K562 (cell line): ENCODE measurements around the gene MYMK. TPM values are rescaled to one million over a fixed set of nuclear protein-coding genes. Genes with fewer than 3 reads are reported as not detected.

ENCODE experiments used
- ATAC-seq: fragments of 200-7000 bp; cut with Tn5 transposase; 3 replicates; pipeline ENCODE4 v1.9.1; 2020; ENCODE audit warnings: moderate library complexity
- BruUV-seq: library from RNA; stranded (reverse); fragments of 400-500 nt; replicated peaks from 2 replicates; lab custom pipeline; 2021; lab: Mats Ljungman, UMichigan
- CTCF ChIA-PET: fragments of 300-600 bp; formaldehyde crosslinking; extraction: SDS; loops from one replicate; lab custom pipeline; 2021; ENCODE audit warnings: low intra/inter-chr PET ratio; lab: Yijun Ruan, JAX
- POLR2A ChIA-PET: fragments of 300-600, 350-650 bp; sonication (Branson Sonifier 250); formaldehyde crosslinking; extraction: SDS; loops from one replicate; lab custom pipeline; 2021; ENCODE audit warnings: antibody characterized with exemption, inconsistent platforms; lab: Yijun Ruan, JAX
- DNase-seq, 4 experiments: peaks; one replicate each; pipeline versions ENCODE4 v3.0.0 to v3.0.0-alpha.2; 2011 to 2018; ENCODE audit warnings: low spot score in 3 of 4, mixed read lengths in 3 of 4; ENCODE audit errors: extremely low read depth in 1 of 4
- FAIRE-seq: peaks from 2 replicates; lab custom pipeline; 2011; peaks lifted over from hg19 to GRCh38; lab: Jason Lieb, UNC
- H2AFZ ChIP-seq: 2 replicates; pipeline ENCODE4 v1.6.0; 2011; ENCODE audit warnings: low read depth, low read length, control low read depth, inconsistent platforms
- H3K27ac ChIP-seq: fragments of 200-600 bp; 3 replicates; pipeline ENCODE4 v1.8.0; 2011; ENCODE audit warnings: low read depth, mild to moderate bottlenecking, control low read depth, inconsistent platforms, low read length, moderate library complexity, mixed read lengths; ENCODE audit errors: extremely low read depth
- H3K27me3 ChIP-seq, 2 experiments: fragments of 300-600 bp in 1 of 2; 2 replicates in 1 of 2; 3 replicates in 1 of 2; pipeline versions ENCODE4 v1.6.0 to v1.8.0; 2011; ENCODE audit warnings: inconsistent platforms in 2 of 2, low read length in 2 of 2, mild to moderate bottlenecking in 1 of 2, mixed read lengths in 1 of 2, moderate library complexity in 1 of 2; ENCODE audit not compliant: control insufficient read depth in 2 of 2, insufficient read depth in 2 of 2
- H3K36me3 ChIP-seq: fragments of 300-600 bp; 3 replicates; pipeline ENCODE4 v1.8.0; 2011; ENCODE audit warnings: mild to moderate bottlenecking, low read length, inconsistent platforms; ENCODE audit not compliant: control insufficient read depth, insufficient read depth
- H3K4me1 ChIP-seq, 2 experiments: fragments of 200-600 bp in 1 of 2; replicated peaks in 1 of 2; 2 replicates in 1 of 2; 3 replicates in 1 of 2; pipeline versions ENCODE4 v1.5.1 to v1.8.0; 2011; ENCODE audit warnings: inconsistent platforms in 2 of 2, low read length in 2 of 2, mild to moderate bottlenecking in 1 of 2, mixed read lengths in 1 of 2, moderate library complexity in 1 of 2; ENCODE audit not compliant: control insufficient read depth in 2 of 2, insufficient read depth in 2 of 2
- H3K4me2 ChIP-seq: 2 replicates; pipeline ENCODE4 v1.6.1; 2011; ENCODE audit warnings: low read length, control low read depth, inconsistent platforms, mixed read lengths; ENCODE audit not compliant: insufficient read depth
- H3K4me3 ChIP-seq: fragments of 200-600 bp; sonication (generic), shearing (Covaris generic); 2 replicates; pipeline ENCODE4 v1.5.1; 2016; ENCODE audit warnings: control low read depth, inconsistent platforms
- H3K79me2 ChIP-seq: fragments of 200-600 bp; 3 replicates; pipeline ENCODE4 v1.8.0; 2011; ENCODE audit warnings: low read length, inconsistent platforms; ENCODE audit not compliant: control insufficient read depth, insufficient read depth
- H3K9ac ChIP-seq, 2 experiments: 2 replicates each; pipeline versions ENCODE4 v1.6.0 to v1.6.1; 2011; ENCODE audit warnings: low read depth in 2 of 2, low read length in 2 of 2, control low read depth in 1 of 2, inconsistent platforms in 1 of 2, mild to moderate bottlenecking in 1 of 2, mixed read lengths in 1 of 2; ENCODE audit not compliant: insufficient read depth in 1 of 2
- H3K9me1 ChIP-seq: one replicate; pipeline ENCODE4 v1.6.0; 2011; ENCODE audit warnings: inconsistent platforms, mild to moderate bottlenecking, low read length, moderate library complexity; ENCODE audit not compliant: control insufficient read depth, insufficient read depth
- H3K9me3 ChIP-seq: replicated peaks from 2 replicates; pipeline ENCODE4 v1.5.1; 2011; ENCODE audit warnings: low read depth, low read length, inconsistent platforms; ENCODE audit not compliant: control insufficient read depth, insufficient read depth
- H4K20me1 ChIP-seq: replicated peaks from 2 replicates; pipeline ENCODE4 v1.6.1; 2011; ENCODE audit warnings: low read length, inconsistent platforms, mixed read lengths; ENCODE audit not compliant: control insufficient read depth, insufficient read depth
- CEBPZ ChIP-seq: fragments of 150-350 bp; IDR thresholded peaks from 2 replicates; pipeline ENCODE4 v1.6.1; 2014; ENCODE audit warnings: low read depth, mild to moderate bottlenecking, low read length, borderline replicate concordance
- DPF2 ChIP-seq: fragments of 450-650 bp; IDR thresholded peaks from 2 replicates; pipeline ENCODE4 v1.6.1; 2016
- EGR1 ChIP-seq: fragments of 450-650 bp; conservative IDR thresholded peaks from 2 replicates; pipeline ENCODE4 v1.6.1; 2017; ENCODE audit warnings: mild to moderate bottlenecking
- MCM5 ChIP-seq: fragments of 450-650 bp; IDR thresholded peaks from 2 replicates; pipeline ENCODE4 v1.6.1; 2016; ENCODE audit warnings: low read depth
- SMAD2 ChIP-seq: fragments of 150-350 bp; IDR thresholded peaks from 2 replicates; pipeline ENCODE4 v1.6.1; 2014; ENCODE audit warnings: low read depth, mild to moderate bottlenecking, low read length
- THRAP3 ChIP-seq: fragments of 450-650 bp; IDR thresholded peaks from 2 replicates; pipeline ENCODE4 v1.6.1; 2016; ENCODE audit warnings: mild to moderate bottlenecking, inconsistent platforms, borderline replicate concordance
- ZBTB12 ChIP-seq: fragments of 250-450 bp; sonication (Bioruptor Pico); IDR thresholded peaks from 2 replicates; pipeline ENCODE4 v1.4.0; 2020
- ZNF280B ChIP-seq: fragments of 250-450 bp; sonication (Bioruptor Pico); IDR thresholded peaks from 2 replicates; pipeline ENCODE4 v1.5.1; 2021; ENCODE audit warnings: mild to moderate bottlenecking
- ZNF436 ChIP-seq: fragments of 250-450, 450-650 bp; sonication (Bioruptor Pico); formaldehyde crosslinking; IDR thresholded peaks from 2 replicates; pipeline ENCODE4 v1.7.0; 2020; ENCODE audit warnings: mild to moderate bottlenecking
- WGBS: fragments of 100-300 bp; shearing (Covaris generic); methylation state at CpG from one replicate; pipeline ENCODE4 v1.1.6; 2016; ENCODE audit warnings: low coverage, mixed read lengths; ENCODE audit not compliant: insufficient coverage; ENCODE audit errors: missing lambda C conversion rate; 5-methylcytosine and 5-hydroxymethylcytosine counted together
- in situ Hi-C: fragments of 300-500 bp; cut with MboI; formaldehyde crosslinking; loops from 4 replicates; pipeline ENCODE4 v1.15.0; 2018; ENCODE audit warnings: inconsistent platforms, mixed read lengths
- intact Hi-C: fragments of 100-400 bp; cut with micrococcal nuclease; formaldehyde crosslinking; loops from 2 replicates; pipeline ENCODE4 v1.14.2; 2022
- polyA plus RNA-seq, 8 experiments: library from polyadenylated mRNA; depleted of rRNA in 4 of 8; stranded (reverse) in 5 of 8; unstranded in 3 of 8; fragments of >200 nt; fragmentation: Nextera tagmentation in 2 of 8; fragmentation: Illumina TruSeq in 1 of 8; extraction: Ambion mirVana in 2 of 8; extraction: Trizol in 1 of 8; gene quantifications; 2 replicates each; pipeline versions ENCODE4 v1.2.1 to v1.2.3, GENCODE V29; 2011 to 2014; ENCODE audit warnings: inconsistent platforms in 1 of 8, missing spikeins in 1 of 8
- total RNA-seq, 7 experiments: library from RNA; depleted of rRNA in 6 of 7; stranded (reverse); fragments of >200 nt in 6 of 7; fragmentation: Illumina TruSeq in 2 of 7; extraction: Trizol in 2 of 7; gene quantifications; 2 replicates each; pipeline versions ENCODE4 v1.2.1 to v1.2.3, GENCODE V29; 2011 to 2021; ENCODE audit warnings: low replicate concordance in 1 of 7
- TF ChIP-seq, protein P1 (sequence below), 2 experiments: fragments of 150-350 bp in 1 of 2; IDR thresholded peaks; 2 replicates each; pipeline ENCODE4 v1.6.1; 2012 to 2016; ENCODE audit warnings: low read depth in 2 of 2, low read length in 2 of 2, mild to moderate bottlenecking in 1 of 2, moderate library complexity in 1 of 2

MYMK gene
- total and polyA plus RNA-seq, 9 of the 15 experiments (the other 6 are each of a cell fraction or from before 2014, with no cell fraction given) = not detected

- in situ Hi-C loops = no loop called here
- BruUV-seq = no TSS peak
- FAIRE-seq = no peak
- ChIA-PET POLR2A (interaction anchor here (0.7 to 1.6 kb wide), 3 partner anchors 10 to 66 kb away, joined by 3 to 9 read pairs (median 3); no protein-coding TSS in a partner anchor), CTCF (no interaction called here)
- Histone ChIP-seq H4K20me1 (no peaks in the 10 kb centered on the region), H3K27me3 (peaks cover 27 to 96% of the 10 kb centered on the region in 2 experiments; a peak in 4 of 5 replicates), H3K9me1 (no peaks in the 10 kb centered on the region), H3K36me3 (no peaks in the 10 kb centered on the region), H3K79me2 (no peaks in the 10 kb centered on the region), H3K9ac (no peak overlapping the region), H3K9me3 (no peaks in the 10 kb centered on the region; the same call in 1 of the 2 replicates), H2AFZ (no peak overlapping the region), H3K4me1 (peaks cover 0 to 34% of the 10 kb centered on the region in 2 experiments; a peak in 2 of 5 replicates), H3K4me3 (no peak overlapping the region), H3K4me2 (no peak overlapping the region), H3K27ac (no peak overlapping the region)
- DNase-seq = no peak
- intact Hi-C loops = no loop called here
- ATAC-seq = no peak
- 4% methylated on average over 17 of the region's 24 CpGs for WGBS
- no peak for TF ChIP-seq ZNF436 (CRISPR knock-in tag)
- no peak for TF ChIP-seq EGR1
- TF ChIP-seq ZBTB12 (CRISPR knock-in tag) = no peak
- TF ChIP-seq CEBPZ = no peak
- TF ChIP-seq DPF2 = no peak
- TF ChIP-seq, protein P1, sequence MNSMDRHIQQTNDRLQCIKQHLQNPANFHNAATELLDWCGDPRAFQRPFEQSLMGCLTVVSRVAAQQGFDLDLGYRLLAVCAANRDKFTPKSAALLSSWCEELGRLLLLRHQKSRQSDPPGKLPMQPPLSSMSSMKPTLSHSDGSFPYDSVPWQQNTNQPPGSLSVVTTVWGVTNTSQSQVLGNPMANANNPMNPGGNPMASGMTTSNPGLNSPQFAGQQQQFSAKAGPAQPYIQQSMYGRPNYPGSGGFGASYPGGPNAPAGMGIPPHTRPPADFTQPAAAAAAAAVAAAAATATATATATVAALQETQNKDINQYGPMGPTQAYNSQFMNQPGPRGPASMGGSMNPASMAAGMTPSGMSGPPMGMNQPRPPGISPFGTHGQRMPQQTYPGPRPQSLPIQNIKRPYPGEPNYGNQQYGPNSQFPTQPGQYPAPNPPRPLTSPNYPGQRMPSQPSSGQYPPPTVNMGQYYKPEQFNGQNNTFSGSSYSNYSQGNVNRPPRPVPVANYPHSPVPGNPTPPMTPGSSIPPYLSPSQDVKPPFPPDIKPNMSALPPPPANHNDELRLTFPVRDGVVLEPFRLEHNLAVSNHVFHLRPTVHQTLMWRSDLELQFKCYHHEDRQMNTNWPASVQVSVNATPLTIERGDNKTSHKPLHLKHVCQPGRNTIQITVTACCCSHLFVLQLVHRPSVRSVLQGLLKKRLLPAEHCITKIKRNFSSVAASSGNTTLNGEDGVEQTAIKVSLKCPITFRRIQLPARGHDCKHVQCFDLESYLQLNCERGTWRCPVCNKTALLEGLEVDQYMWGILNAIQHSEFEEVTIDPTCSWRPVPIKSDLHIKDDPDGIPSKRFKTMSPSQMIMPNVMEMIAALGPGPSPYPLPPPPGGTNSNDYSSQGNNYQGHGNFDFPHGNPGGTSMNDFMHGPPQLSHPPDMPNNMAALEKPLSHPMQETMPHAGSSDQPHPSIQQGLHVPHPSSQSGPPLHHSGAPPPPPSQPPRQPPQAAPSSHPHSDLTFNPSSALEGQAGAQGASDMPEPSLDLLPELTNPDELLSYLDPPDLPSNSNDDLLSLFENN (IDR thresholded peaks at IDR 0.05; ENCODE audit: low read depth in 2 of 2, low read length in 2 of 2) = no peak
- TF ChIP-seq THRAP3 = no peak
- TF ChIP-seq SMAD2 = no peak
- TF ChIP-seq ZNF280B = no peak
- TF ChIP-seq MCM5 = no peak
Observed at GRCh38 chr9:133494636-133495326, 30.0 kb downstream of the MYMK start.
